GM12874 (cell line): ENCODE measurements around the gene RGL3.

ENCODE experiments used
- CTCF ChIP-seq: IDR thresholded peaks from 2 replicates; pipeline ENCODE4 v1.5.1; 2011; ENCODE audit warnings: low read depth, mild to moderate bottlenecking, control low read depth, low read length, moderate library complexity; ENCODE audit not compliant: insufficient read depth

The RGL3 gene

GRCh38 chr19:11451327-11451870, 32.3 kb upstream of the RGL3 start:
- no peak for TF ChIP-seq CTCF

- no peak for TF ChIP-seq CTCF
Observed at GRCh38 chr19:11450570-11451326, 31.6 kb upstream of the RGL3 start.

GRCh38 chr19:11448923-11449554, 29.9 kb upstream of the RGL3 start:
- no peak for TF ChIP-seq CTCF

- no peak for TF ChIP-seq CTCF
Observed at GRCh38 chr19:11448410-11448809, 29.3 kb upstream of the RGL3 start.

GRCh38 chr19:11447347-11448262, 28.5 kb upstream of the RGL3 start:
- no peak for TF ChIP-seq CTCF

- peak; percentile 82 for TF ChIP-seq CTCF
Observed at GRCh38 chr19:11446652-11447301, 27.7 kb upstream of the RGL3 start.
